Left lung (tissue), 10 donors: ENCODE results near the gene RBM6. TPM values are rescaled to one million over a fixed set of nuclear protein-coding genes. Genes with fewer than 3 reads are reported as not detected.
"Not testable (repeated sequence)": the region's sequence is repeated elsewhere in the genome, so short reads cannot be mapped to it uniquely, and the experiment has no call there.

Experiments used
- ATAC-seq: fragments of 200-7000 bp; cut with Tn5 transposase; one replicate; pipeline ENCODE4 v1.9.1; 2020; ENCODE audit warnings: moderate library complexity
- DNase-seq, 4 donors: peaks; one replicate each; pipeline ENCODE4 v3.0.0-alpha.2; 2013 to 2020
- H3K27ac ChIP-seq, 2 donors: fragments of 200-600 bp; sonication (generic) in 1 of 2; one replicate each; pipeline versions ENCODE4 v1.5.0 to v1.8.0; 2020 to 2021
- H3K27me3 ChIP-seq, 2 donors: fragments of 200-600 bp; sonication (generic) in 1 of 2; one replicate each; pipeline versions ENCODE4 v1.5.0 to v1.8.0; 2020 to 2021
- H3K36me3 ChIP-seq, 2 donors: fragments of 200-600 bp; sonication (generic) in 1 of 2; one replicate each; pipeline versions ENCODE4 v1.5.0 to v1.8.0; 2020 to 2021
- H3K4me1 ChIP-seq, 2 donors: fragments of 200-600 bp; one replicate each; pipeline ENCODE4 v1.8.0; 2021
- H3K4me3 ChIP-seq, 2 donors: fragments of 200-600 bp; sonication (generic) in 1 of 2; one replicate each; pipeline versions ENCODE4 v1.5.0 to v1.8.0; 2020 to 2021; ENCODE audit warnings: mild to moderate bottlenecking in 1 of 2
- H3K9me3 ChIP-seq, 2 donors: fragments of 200-600 bp; sonication (generic) in 1 of 2; one replicate each; pipeline versions ENCODE4 v1.5.0 to v1.8.0; 2020 to 2021
- intact Hi-C, 2 donors: fragments of 100-400 bp; cut with DNase I; formaldehyde crosslinking; loops; one replicate each; pipeline versions ENCODE4 v1.11.2 to v1.14.2; 2022
- polyA plus RNA-seq, 6 donors: library from polyadenylated mRNA; unstranded; fragments of 120-200 nt; gene quantifications; one replicate each; pipeline ENCODE4 v1.2.1, GENCODE V29; 2013; ENCODE audit not compliant: insufficient read length in 6 of 6
- total RNA-seq, 2 donors: library from RNA; stranded (reverse); fragmentation: NEBNext Ultra II Directional; extraction: Animal tissue kit (Norgen Biotek cat#: 25700); gene quantifications; one replicate each; pipeline ENCODE4 v1.2.1, GENCODE V29; 2021
- TF ChIP-seq, protein P1 (sequence below), 2 donors: fragments of 200-600 bp; sonication (generic) in 1 of 2; IDR thresholded peaks; one replicate each; pipeline versions ENCODE4 v1.5.0 to v1.8.0; 2021; ENCODE audit warnings: antibody characterized with exemption in 2 of 2
- donor health status: DM: no; HTN: yes; CAD: no.
- donor health status: DM: no; HTN: no; CAD: no.

The RBM6 gene
- total and polyA plus RNA-seq, 8 donors, result 59.6 to 232 (median 168) TPM

DNA sequence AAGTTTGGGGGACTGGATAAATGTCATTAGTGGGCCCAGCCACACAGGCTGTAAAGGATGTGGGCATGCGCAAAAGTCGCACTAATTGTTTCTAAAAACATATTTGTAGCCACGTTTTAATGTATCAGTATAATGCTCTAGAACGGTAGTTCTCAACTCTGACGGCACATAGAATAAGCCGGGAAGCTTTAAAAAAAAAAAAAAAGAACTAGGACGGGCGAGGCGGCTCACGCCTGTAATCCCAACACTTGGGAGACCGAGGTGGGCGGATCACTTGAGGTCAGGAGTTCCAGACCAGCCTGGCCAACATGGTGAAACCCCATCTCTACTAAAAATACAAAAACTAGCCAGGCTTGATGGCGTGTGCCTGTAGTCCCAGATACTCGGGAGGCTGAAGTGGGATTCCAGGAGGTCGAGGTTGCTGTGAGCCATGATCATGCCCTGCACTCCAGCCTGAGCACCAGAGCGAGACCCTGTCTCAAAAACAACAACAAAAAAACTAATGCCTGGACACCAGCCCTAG lies 9.7 kb upstream of the RBM6 start:
- Histone ChIP-seq H3K4me3 (peak overlapping the region in 1 of 2 donors; percentile 64), H3K27me3 (no peaks in the 10 kb centered on the region), H3K4me1 (peaks cover 8 to 14% of the 10 kb centered on the region in 2 donors), H3K9me3 (no peaks in the 10 kb centered on the region), H3K27ac (peak overlapping the region; percentile 81 to 87), H3K36me3 (no peaks in the 10 kb centered on the region)
- DNase-seq (no peak), ATAC-seq (no peak)
- intact Hi-C loops, result no loop called here
- TF ChIP-seq, protein P1, sequence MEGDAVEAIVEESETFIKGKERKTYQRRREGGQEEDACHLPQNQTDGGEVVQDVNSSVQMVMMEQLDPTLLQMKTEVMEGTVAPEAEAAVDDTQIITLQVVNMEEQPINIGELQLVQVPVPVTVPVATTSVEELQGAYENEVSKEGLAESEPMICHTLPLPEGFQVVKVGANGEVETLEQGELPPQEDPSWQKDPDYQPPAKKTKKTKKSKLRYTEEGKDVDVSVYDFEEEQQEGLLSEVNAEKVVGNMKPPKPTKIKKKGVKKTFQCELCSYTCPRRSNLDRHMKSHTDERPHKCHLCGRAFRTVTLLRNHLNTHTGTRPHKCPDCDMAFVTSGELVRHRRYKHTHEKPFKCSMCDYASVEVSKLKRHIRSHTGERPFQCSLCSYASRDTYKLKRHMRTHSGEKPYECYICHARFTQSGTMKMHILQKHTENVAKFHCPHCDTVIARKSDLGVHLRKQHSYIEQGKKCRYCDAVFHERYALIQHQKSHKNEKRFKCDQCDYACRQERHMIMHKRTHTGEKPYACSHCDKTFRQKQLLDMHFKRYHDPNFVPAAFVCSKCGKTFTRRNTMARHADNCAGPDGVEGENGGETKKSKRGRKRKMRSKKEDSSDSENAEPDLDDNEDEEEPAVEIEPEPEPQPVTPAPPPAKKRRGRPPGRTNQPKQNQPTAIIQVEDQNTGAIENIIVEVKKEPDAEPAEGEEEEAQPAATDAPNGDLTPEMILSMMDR (IDR thresholded peaks at IDR 0.05), result no peak

DNA sequence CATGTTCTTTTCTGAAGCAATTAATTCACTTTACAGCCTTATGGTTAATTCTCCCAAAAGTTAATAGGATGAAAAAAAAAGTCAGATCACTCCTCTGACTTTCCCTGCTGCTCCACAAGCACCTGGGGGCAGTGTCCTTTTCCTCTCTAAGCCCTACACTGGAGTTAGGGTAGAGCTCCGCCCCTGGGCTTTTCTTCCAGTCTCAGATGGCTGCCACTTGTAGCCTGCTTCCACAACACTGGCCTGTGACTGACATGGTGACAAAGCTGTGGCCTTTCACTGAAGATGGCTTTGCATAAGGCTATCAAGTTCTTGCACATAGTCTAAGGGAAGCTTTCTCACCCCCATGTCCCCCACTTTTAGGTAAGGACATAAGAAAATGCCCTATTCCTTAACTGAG lies 9.0 kb upstream of the RBM6 start:
- Histone ChIP-seq H3K36me3 (no peaks in the 10 kb centered on the region), H3K27me3 (no peaks in the 10 kb centered on the region), H3K4me1 (peaks cover 8 to 14% of the 10 kb centered on the region in 2 donors), H3K27ac (no peak overlapping the region), H3K9me3 (no peaks in the 10 kb centered on the region), H3K4me3 (no peak overlapping the region)
- intact Hi-C loops, result no loop called here
- TF ChIP-seq, protein P1 (IDR thresholded peaks at IDR 0.05), result no peak
- no peak for ATAC-seq
- DNase-seq, result no peak

DNA sequence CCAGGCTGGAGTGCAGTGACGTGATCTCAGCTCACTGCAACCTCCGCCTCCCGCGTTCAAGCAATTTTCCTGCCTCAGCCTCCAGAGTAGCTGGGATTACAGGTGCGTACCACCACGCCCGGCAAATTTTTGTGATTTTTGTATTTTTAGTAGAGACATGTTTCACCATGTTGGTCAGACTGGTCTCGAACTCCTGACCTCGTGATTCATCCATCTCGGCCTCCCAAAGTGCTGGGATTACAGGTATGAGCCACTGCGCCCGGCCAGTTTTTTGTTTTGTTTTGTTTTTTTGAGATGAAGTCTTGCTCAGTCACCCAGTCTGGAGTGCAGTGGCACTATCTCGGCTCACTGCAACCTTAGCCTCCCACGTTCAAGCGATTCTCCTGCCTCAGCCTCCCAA lies 7.7 kb upstream of the RBM6 start:
- ATAC-seq, H3K4me3 ChIP-seq, DNase-seq, H3K36me3 ChIP-seq, H3K27me3 ChIP-seq, intact Hi-C loops, H3K27ac ChIP-seq, H3K9me3 ChIP-seq: not testable (repeated sequence)
- peaks cover 8 to 21% of the 10 kb centered on the region in 2 donors for H3K4me1 ChIP-seq

DNA sequence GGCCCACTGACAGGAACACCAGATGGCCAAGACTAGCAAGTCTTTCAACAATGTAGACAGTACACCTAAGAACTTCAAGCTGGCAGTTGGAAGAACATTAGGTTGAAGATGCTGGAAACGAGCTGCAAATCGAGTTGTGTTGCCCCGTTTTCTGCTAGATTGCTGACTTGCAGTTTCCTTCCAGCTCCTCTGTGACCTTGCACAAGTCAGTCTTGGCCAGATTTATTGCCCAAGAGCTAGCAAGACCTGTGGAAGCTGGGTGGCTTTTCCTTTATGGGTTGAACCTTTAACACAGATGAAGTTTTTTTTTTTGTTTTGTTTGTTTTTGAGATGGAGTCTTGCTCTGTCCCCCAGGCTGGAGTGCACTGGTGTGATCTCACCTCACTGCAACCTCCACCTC lies 2.9 kb upstream of the RBM6 start:
- no peaks in the 10 kb centered on the region for H3K27me3 ChIP-seq
- H3K36me3 ChIP-seq, result no peaks in the 10 kb centered on the region
- no peak overlapping the region for H3K27ac ChIP-seq
- no peaks in the 10 kb centered on the region for H3K9me3 ChIP-seq
- intact Hi-C loops, result no loop called here
- ATAC-seq (no peak), DNase-seq (no peak)
- peaks cover 7 to 34% of the 10 kb centered on the region in 2 donors for H3K4me1 ChIP-seq
- TF ChIP-seq, protein P1 (IDR thresholded peaks at IDR 0.05), result no peak
- H3K4me3 ChIP-seq, result no peak overlapping the region

DNA sequence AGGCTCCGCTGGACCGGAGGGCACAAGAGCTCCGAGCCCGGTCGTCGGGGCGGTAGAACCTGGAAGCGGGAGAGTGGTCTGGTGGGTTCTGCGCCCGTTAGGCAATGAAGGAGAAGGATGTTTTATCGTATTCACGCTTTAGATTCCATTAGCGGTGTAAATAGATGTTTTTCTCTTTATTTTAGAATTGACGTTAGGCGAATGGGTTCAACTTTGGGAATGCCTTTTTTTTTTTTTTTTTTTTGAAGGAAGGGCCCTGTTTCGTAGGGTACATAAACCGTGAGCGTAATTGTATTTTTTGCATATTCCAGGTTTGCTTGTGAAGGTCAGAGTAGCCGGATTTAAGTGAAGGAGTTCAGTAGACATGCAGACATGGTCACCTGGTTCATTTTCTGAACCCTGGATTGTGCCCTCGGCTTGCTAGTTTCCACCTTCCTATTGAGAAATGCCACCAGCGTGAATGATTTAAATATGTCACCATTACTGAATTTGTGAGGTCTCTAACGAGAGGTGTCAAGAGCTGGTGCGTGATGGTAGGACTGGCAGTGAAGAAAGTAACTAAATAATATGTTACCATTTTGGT lies 808 bp downstream of the RBM6 start:
- intact Hi-C loops, result no loop called here
- ATAC-seq, result no peak

More for the DNA sequence above, 808 bp downstream of the RBM6 start:
- Histone ChIP-seq H3K27me3 (no peaks in the 10 kb centered on the region), H3K9me3 (no peaks in the 10 kb centered on the region), H3K4me3 (peak overlapping the region; percentile 69 to 86), H3K27ac (peak overlapping the region; percentile 95 to 96), H3K36me3 (peaks cover 0 to 2% of the 10 kb centered on the region in 2 donors), H3K4me1 (peaks cover 7 to 40% of the 10 kb centered on the region in 2 donors)
- no peak for DNase-seq
- TF ChIP-seq, protein P1 (IDR thresholded peaks at IDR 0.05), result no peak
